Melanocyte of skin (primary cell): Measurements from ENCODE around the gene TLR6. TPM values are rescaled to one million over a fixed set of nuclear protein-coding genes. Genes with fewer than 3 reads are reported as not detected.

ENCODE experiments used
- small RNA-seq, 2 donors: library from RNA; depleted of rRNA; stranded (forward); fragments of <200 nt; gene quantifications; one replicate each; pipeline ENCODE3, GENCODE V24; 2012
- total RNA-seq, 2 donors: library from RNA; depleted of rRNA; stranded (reverse); fragments of >200 nt; gene quantifications; 2 replicates each; pipeline ENCODE4 v1.2.3, GENCODE V29; 2012

TLR6 gene
- 10 to 100 TPM in 1 of 2 donors, 1 to 10 TPM in 1; 5.0 to 18.9 TPM for total RNA-seq

GRCh38 chr4:38856524-38857337 lies at the start of gene TLR6:
TSS of gene TLR6 (minus strand) at chr4:38856817. CDS start at chr4:38829473, 27,344 bp downstream.

GRCh38 chr4:38867478-38868058 lies 11.0 kb upstream of the TLR6 start, which contains the start of gene FAM114A1:
TSS of gene FAM114A1 (plus strand) at chr4:38867806. CDS start at chr4:38878079, 10,273 bp downstream.

GRCh38 chr4:38804654-38805295 lies 51.8 kb downstream of the TLR6 start, which contains the start of gene TLR1:
TSS of gene TLR1 (minus strand) at chr4:38804791. CDS start at chr4:38798831, 5,960 bp downstream.

GRCh38 chr4:38782452-38783108 lies 74.0 kb downstream of the TLR6 start, which contains the start of gene TLR10:
TSS of gene TLR10 (minus strand) at chr4:38782990. CDS start at chr4:38775590, 7,400 bp downstream.

Small RNA genes lying within 50 kb of the gene (small RNA-seq; reads per million reads assigned to genes)
- 23.4 to 53.0 reads per million in 2 donors for gene MIR574

Other genes starting within 250 kb of the TLR6 start
- 10 to 100 TPM; 13.0 to 14.1 TPM for gene KLF3, start 192.6 kb downstream of the TLR6 start, total RNA-seq
- under 1 TPM in 1 of 2 donors, not detected in 1; under 0.01 TPM for gene TLR10, start 73.8 kb downstream of the TLR6 start, total RNA-seq
- gene TLR1, start 52.0 kb downstream of the TLR6 start, total RNA-seq, result 10 to 100 TPM in 1 of 2 donors, 1 to 10 TPM in 1; 6.3 to 29.6 TPM
- 100 to 1,000 TPM in 1 of 2 donors, 10 to 100 TPM in 1; 98.4 to 121 TPM for gene FAM114A1, start 11.0 kb upstream of the TLR6 start, total RNA-seq
- not detected for gene TMEM156, start 175.6 kb upstream of the TLR6 start, total RNA-seq
- 10 to 100 TPM; 26.2 to 28.3 TPM for gene KLHL5, start 205.4 kb upstream of the TLR6 start, total RNA-seq